Pancreas (tissue), 10 donors: ENCODE measurements around the gene TMEM31. TPM values are rescaled to one million over a fixed set of nuclear protein-coding genes. Genes with fewer than 3 reads are reported as not detected.

Experiments
- ATAC-seq, 4 donors: fragments of 200-7000 bp; cut with Tn5 transposase; one replicate each; pipeline versions ENCODE4 v1.8.0 to v1.9.1; 2020; ENCODE audit warnings: mild to moderate bottlenecking in 4 of 4, moderate library complexity in 4 of 4
- DNase-seq, 6 donors: peaks; one replicate each; pipeline ENCODE4 v3.0.0-alpha.2; 2020
- FAIRE-seq: peaks from 2 replicates; lab custom pipeline; 2012; peaks lifted over from hg19 to GRCh38; lab: Jason Lieb, UNC
- H3K27ac ChIP-seq, 4 donors: fragments of 200-600 bp; sonication (generic); 1 replicate in 3 of 4; 2 replicates in 1 of 4; pipeline versions ENCODE4 v1.5.0 to v1.8.0; 2020
- H3K27me3 ChIP-seq, 4 donors: fragments of 200-600 bp; one replicate each; pipeline ENCODE4 v1.8.0; 2021
- H3K36me3 ChIP-seq, 3 donors: fragments of 200-600 bp; sonication (generic) in 1 of 3; one replicate each; pipeline versions ENCODE4 v1.5.0 to v1.8.0; 2020 to 2021
- H3K4me1 ChIP-seq, 3 donors: fragments of 200-600 bp; one replicate each; pipeline ENCODE4 v1.8.0; 2021
- H3K4me3 ChIP-seq, 4 donors: fragments of 200-600 bp; sonication (generic) in 2 of 4; one replicate each; pipeline versions ENCODE4 v1.5.0 to v1.8.0; 2020 to 2021
- H3K9me3 ChIP-seq, 4 donors: fragments of 200-600 bp; one replicate each; pipeline ENCODE4 v1.8.0; 2021
- WGBS, 2 donors: extraction: QIAGEN DNeasy Blood & Tissue Kit; methylation state at CpG; one replicate each; pipeline ENCODE4 v1.1.7; 2013; 5-methylcytosine and 5-hydroxymethylcytosine counted together
- intact Hi-C, 3 donors: fragments of 100-400 bp; cut with DNase I; formaldehyde crosslinking; loops; one replicate each; pipeline versions ENCODE4 v1.11.1 to v1.14.2; 2022
- polyA plus RNA-seq, 2 donors: library from polyadenylated mRNA; stranded (reverse); fragments of 200-250 nt; gene quantifications; one replicate each; pipeline ENCODE4 v1.2.3, GENCODE V29; 2013
- total RNA-seq, 6 donors: library from RNA; stranded (reverse); fragmentation: NEBNext Ultra II Directional in 4 of 6; extraction: Animal tissue kit (Norgen Biotek cat#: 25700) in 4 of 6; gene quantifications; one replicate each; pipeline versions ENCODE4 v1.2.1 to v1.2.4, GENCODE V29; 2021 to 2023
- TF ChIP-seq, protein P1 (sequence below), 4 donors: fragments of 200-600 bp; sonication (generic) in 3 of 4; IDR thresholded peaks; one replicate each; pipeline versions ENCODE4 v1.5.0 to v1.8.0; 2021; ENCODE audit warnings: antibody characterized with exemption in 4 of 4
- donor health status: healthy with polysubstance abuse.
- donor health status: DM: no; HTN: no; CAD: no; lungs with moderate emphysema.
- donor health status: DM: no; HTN: no; CAD: no.
- donor health status: control.
- donor health status: control.
- donor health status: Bipolar disorder and iron deficiency.
- donor health status: DM: yes; HTN: yes; CAD: no.
- donor health status: DM: no; HTN: no; CAD: no.
- donor health status: DM: no; HTN: no; CAD: no.
- donor health status: DM: yes; HTN: yes; CAD: no.

TMEM31 gene
- total and polyA plus RNA-seq, 8 donors, result 0.35 TPM; not detected in 7

DNA sequence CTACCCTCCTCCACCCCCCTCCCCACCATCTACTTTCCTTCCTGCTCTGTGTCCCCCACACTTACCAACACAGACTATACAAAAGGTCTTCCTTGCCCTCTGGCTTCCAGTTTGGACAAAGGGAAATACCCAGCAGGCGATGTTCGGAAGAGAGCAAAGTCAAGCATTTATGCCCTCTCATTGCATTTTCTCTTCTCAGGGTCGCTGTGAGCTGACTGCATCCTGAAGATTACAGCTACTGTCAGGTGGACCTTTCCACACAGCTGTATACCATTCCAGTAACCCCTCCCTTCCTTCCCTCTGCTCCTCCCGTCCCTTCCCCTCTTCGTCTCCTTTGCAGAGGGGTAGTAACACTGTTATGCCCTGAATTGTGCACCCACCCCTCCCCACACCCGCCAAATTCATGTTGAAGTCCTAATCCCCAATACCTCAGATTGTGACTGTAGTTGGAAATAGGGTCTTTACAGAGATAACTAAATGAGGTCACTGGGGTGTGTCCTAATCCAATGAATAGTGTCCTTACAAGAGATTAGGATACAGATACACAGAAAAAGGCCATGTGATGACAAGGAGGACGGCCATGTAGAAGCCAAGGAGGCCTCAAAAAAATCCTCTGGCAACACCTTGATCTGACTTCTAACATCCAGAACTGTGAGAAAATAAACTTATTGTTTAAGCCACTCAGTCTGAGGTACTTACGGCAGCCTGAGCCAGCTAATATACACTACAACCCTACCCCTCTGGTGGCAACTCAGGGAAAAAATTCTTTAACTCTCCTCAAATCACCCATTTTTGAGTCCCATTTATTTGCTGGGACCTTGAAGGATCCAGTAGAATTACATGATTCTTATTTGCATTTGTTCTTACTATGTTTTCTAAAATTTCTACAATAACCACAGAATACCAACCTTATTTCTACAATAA lies 35.9 kb upstream of the TMEM31 start:
- Histone ChIP-seq H3K27me3 (peaks cover 0 to 4% (median 0%) of the 10 kb centered on the region in 4 donors), H3K36me3 (peaks cover 0 to 26% (median 0%) of the 10 kb centered on the region in 3 donors), H3K27ac (no peak overlapping the region), H3K9me3 (no peaks in the 10 kb centered on the region), H3K4me3 (no peak overlapping the region), H3K4me1 (no peaks in the 10 kb centered on the region)
- WGBS, 2 donors, result 68 to 86% methylated on average over 8 of the region's 8 CpGs
- FAIRE-seq, result no peak
- no peak for DNase-seq
- peak in 1 of 4 donors; percentile 39 for ATAC-seq
- TF ChIP-seq, protein P1, sequence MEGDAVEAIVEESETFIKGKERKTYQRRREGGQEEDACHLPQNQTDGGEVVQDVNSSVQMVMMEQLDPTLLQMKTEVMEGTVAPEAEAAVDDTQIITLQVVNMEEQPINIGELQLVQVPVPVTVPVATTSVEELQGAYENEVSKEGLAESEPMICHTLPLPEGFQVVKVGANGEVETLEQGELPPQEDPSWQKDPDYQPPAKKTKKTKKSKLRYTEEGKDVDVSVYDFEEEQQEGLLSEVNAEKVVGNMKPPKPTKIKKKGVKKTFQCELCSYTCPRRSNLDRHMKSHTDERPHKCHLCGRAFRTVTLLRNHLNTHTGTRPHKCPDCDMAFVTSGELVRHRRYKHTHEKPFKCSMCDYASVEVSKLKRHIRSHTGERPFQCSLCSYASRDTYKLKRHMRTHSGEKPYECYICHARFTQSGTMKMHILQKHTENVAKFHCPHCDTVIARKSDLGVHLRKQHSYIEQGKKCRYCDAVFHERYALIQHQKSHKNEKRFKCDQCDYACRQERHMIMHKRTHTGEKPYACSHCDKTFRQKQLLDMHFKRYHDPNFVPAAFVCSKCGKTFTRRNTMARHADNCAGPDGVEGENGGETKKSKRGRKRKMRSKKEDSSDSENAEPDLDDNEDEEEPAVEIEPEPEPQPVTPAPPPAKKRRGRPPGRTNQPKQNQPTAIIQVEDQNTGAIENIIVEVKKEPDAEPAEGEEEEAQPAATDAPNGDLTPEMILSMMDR (IDR thresholded peaks at IDR 0.05), result no peak
- intact Hi-C loops, result no loop called here

DNA sequence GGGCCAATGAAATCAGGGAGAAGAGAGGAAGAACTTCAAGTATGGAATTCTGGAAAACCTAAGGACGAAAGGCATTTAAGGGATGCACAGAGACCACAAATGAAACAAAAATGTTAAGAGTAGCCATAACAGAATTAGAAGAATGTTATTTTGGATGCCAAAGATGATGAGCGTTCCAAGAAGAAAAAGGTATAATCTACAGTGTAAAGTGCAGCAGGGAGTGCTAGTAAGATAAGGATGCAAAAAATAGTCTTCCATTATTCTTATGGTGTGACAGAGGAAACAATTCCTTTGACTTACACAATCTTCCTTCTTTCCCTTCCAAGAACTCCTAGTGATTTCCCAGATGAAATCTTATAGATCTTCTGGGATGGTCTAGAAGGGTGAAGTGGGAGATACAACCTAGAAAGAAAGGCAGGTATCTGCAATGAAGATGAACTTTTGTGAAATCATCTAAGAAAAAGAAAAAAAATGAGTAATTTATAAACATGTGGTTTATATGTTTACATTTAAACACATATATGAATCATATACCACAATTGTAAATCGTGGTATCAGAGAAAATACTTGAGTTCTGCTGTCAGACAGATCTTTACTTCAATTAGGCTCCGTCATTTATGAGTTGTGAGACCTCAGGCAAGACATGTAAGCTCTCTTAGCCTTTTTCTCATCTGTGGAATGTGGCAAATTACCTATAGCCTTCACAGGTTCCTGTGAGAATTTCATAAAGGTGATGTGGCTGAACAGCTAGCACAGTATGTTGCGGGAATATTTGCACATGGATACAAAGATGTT lies 32.3 kb upstream of the TMEM31 start:
- Histone ChIP-seq H3K36me3 (peaks cover 0 to 29% (median 0%) of the 10 kb centered on the region in 3 donors), H3K27me3 (peaks cover 0 to 4% (median 0%) of the 10 kb centered on the region in 4 donors), H3K4me3 (no peak overlapping the region), H3K27ac (no peak overlapping the region), H3K9me3 (no peaks in the 10 kb centered on the region), H3K4me1 (peaks cover 0 to 6% (median 0%) of the 10 kb centered on the region in 3 donors)
- 74 to 75% methylated on average over 5 of the region's 5 CpGs for WGBS, 2 donors
- TF ChIP-seq, protein P1 (IDR thresholded peaks at IDR 0.05), result no peak
- no peak for DNase-seq
- intact Hi-C loops, result no loop called here
- no peak for FAIRE-seq
- no peak for ATAC-seq

DNA sequence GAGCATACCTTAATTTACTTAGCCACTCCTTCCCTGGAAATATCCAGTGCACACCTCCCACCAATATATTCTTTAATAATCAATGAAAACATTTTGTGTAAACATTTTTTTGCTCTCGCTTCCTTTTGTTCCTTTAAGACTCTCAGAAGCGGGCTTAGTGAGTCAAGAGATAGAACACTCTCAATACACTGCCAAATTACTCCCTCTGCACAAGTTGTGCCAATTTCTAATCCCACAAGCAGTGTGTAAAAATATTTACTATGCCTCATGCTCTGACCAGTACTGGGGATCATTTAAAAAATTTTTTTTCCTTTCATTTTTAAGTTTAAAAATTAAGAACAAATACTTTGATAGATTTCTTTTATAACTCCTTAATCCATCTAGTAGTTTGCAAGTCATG lies 29.3 kb upstream of the TMEM31 start:
- intact Hi-C loops, result no loop called here
- TF ChIP-seq, protein P1 (IDR thresholded peaks at IDR 0.05), result no peak
- peak; percentile 86 for FAIRE-seq

DNA sequence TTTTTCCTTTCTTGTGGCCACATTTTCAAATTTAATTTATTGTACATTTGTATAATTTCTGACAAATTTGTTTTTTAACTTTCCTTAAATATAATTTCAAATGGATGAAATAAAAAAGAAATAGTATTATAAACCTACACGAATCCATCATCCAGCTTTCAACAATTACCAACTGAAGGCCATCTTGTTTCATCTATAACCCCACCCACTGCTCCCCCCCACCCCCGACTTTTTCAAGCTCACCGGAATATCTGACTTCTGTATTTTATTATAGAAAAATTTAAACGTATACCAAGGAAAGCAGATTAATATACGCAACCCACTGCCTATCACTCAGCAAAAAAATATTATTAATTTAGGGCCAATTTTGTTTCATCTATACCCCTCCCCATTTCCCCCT lies 25.3 kb upstream of the TMEM31 start:
- peaks cover 0 to 18% (median 13%) of the 10 kb centered on the region in 3 donors for H3K4me1 ChIP-seq
- 3 to 29% methylated on average over 5 of the region's 5 CpGs for WGBS, 2 donors
- FAIRE-seq (peak; percentile 17), DNase-seq (no peak), ATAC-seq (no peak)
- peaks cover 0 to 4% (median 0%) of the 10 kb centered on the region in 4 donors for H3K27me3 ChIP-seq
- H3K4me3 ChIP-seq, result peak overlapping the region in 3 of 4 donors; percentile 27 to 46 (median 40)
- intact Hi-C loops, result no loop called here
- H3K9me3 ChIP-seq, result peaks cover 0 to 3% (median 0%) of the 10 kb centered on the region in 4 donors
- H3K27ac ChIP-seq, result peak overlapping the region in 1 of 4 donors; percentile 92
- H3K36me3 ChIP-seq, result peaks cover 0 to 10% (median 0%) of the 10 kb centered on the region in 3 donors
- TF ChIP-seq, protein P1 (IDR thresholded peaks at IDR 0.05), result no peak

More for the DNA sequence above, 29.3 kb upstream of the TMEM31 start:
- no peak overlapping the region for H3K4me3 ChIP-seq
- H3K27ac ChIP-seq, result no peak overlapping the region
- DNase-seq (no peak), ATAC-seq (no peak)
- H3K9me3 ChIP-seq, result peaks cover 0 to 3% (median 0%) of the 10 kb centered on the region in 4 donors
- peaks cover 0 to 33% (median 0%) of the 10 kb centered on the region in 3 donors for H3K36me3 ChIP-seq
- WGBS, 2 donors, result 29 to 42% methylated on average over 2 of the region's 2 CpGs
- peaks cover 0 to 18% (median 13%) of the 10 kb centered on the region in 3 donors for H3K4me1 ChIP-seq
- H3K27me3 ChIP-seq, result peaks cover 0 to 3% (median 0%) of the 10 kb centered on the region in 4 donors
